ENCODE data around the gene NTSR2. TPM values are rescaled to one million over a fixed set of nuclear protein-coding genes. Genes with fewer than 3 reads are reported as not detected.

NTSR2 gene
- total RNA-seq, 1 experiment from 2014 or later, result not detected

- Mint-ChIP-seq H3K9me3 (ENCODE audit: unreplicated experiment) (no peaks in the 10 kb centered on the region), H3K36me3 (ENCODE audit: insufficient read depth, unreplicated experiment) (no peaks in the 10 kb centered on the region), H3K27me3 (ENCODE audit: insufficient read depth, unreplicated experiment) (no peaks in the 10 kb centered on the region), H3K4me1 (ENCODE audit: insufficient read depth, unreplicated experiment) (no peaks in the 10 kb centered on the region), H3K27ac (ENCODE audit: low read depth, unreplicated experiment) (no peak overlapping the region), H3K4me3 (ENCODE audit: unreplicated experiment) (no peak overlapping the region)
- no peak for TF ChIP-seq CTCF (IDR thresholded peaks at IDR 0.05; ENCODE audit: unreplicated experiment)
- intact Hi-C loops (cut with micrococcal nuclease), result no loop called here
- ChIA-PET CTCF (interaction anchor here (0.6 to 1.1 kb wide), 3 partner anchors 9 to 164 kb away, joined by 3 read pairs; no protein-coding TSS in a partner anchor), POLR2A (interaction anchor here (1.1 kb wide), 2 partner anchors 14 to 33 kb away, joined by 3 read pairs; no protein-coding TSS in a partner anchor)
- DNase-seq (ENCODE audit: unreplicated experiment), result no peak
- BruUV-seq (replicated peaks), result no TSS peak
Observed at GRCh38 chr2:11642972-11643371, 27.0 kb downstream of the NTSR2 start.

- H3K4me1 Mint-ChIP-seq (ENCODE audit: insufficient read depth, unreplicated experiment), result no peaks in the 10 kb centered on the region
- no peak for TF ChIP-seq CTCF (IDR thresholded peaks at IDR 0.05; ENCODE audit: unreplicated experiment)
- no peak overlapping the region for H3K4me3 Mint-ChIP-seq (ENCODE audit: unreplicated experiment)
- H3K27ac Mint-ChIP-seq (ENCODE audit: low read depth, unreplicated experiment), result no peak overlapping the region
- BruUV-seq (replicated peaks), result no TSS peak
- POLR2A ChIA-PET, result no interaction called here
- DNase-seq (ENCODE audit: unreplicated experiment), result no peak
- CTCF ChIA-PET, result no interaction called here
- H3K9me3 Mint-ChIP-seq (ENCODE audit: unreplicated experiment), result no peaks in the 10 kb centered on the region
- H3K27me3 Mint-ChIP-seq (ENCODE audit: insufficient read depth, unreplicated experiment), result no peaks in the 10 kb centered on the region
- no peaks in the 10 kb centered on the region for H3K36me3 Mint-ChIP-seq (ENCODE audit: insufficient read depth, unreplicated experiment)
- intact Hi-C loops (cut with micrococcal nuclease), result no loop called here
Observed at GRCh38 chr2:11640132-11640531, 29.9 kb downstream of the NTSR2 start.

DNA sequence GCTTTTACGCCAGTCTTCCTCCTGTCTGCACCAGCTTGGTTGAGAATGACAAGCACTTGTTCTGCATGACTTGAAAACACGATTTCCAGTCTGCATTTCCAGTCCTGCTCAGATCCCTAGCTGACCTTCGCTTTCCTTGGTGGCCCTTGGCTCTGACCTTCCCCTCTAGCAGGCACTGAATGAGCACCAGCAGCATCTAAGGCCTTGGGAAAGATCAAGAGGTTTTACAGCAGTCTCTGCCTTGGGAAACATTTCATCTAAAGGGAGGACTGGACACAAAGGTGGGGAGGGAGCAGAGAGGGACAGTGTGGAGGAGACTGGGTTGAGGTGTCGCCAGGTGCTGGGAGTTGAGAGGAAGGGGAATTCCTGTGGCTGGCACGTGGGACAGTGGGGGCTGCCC, 30.5 kb downstream of the NTSR2 start:
- intact Hi-C loops (cut with micrococcal nuclease), result no loop called here

GRCh38 chr2:11637546-11637945, 32.4 kb downstream of the NTSR2 start:
- POLR2A ChIA-PET, result no interaction called here
- DNase-seq (ENCODE audit: unreplicated experiment), result no peak
- intact Hi-C loops (cut with micrococcal nuclease), result no loop called here
- peak overlapping the region; percentile 32 for H3K27ac Mint-ChIP-seq (ENCODE audit: low read depth, unreplicated experiment)
- no peak overlapping the region for H3K4me3 Mint-ChIP-seq (ENCODE audit: unreplicated experiment)
- H3K36me3 Mint-ChIP-seq (ENCODE audit: insufficient read depth, unreplicated experiment), result peaks cover 7% of the 10 kb centered on the region
- CTCF ChIA-PET, result no interaction called here
- no peaks in the 10 kb centered on the region for H3K4me1 Mint-ChIP-seq (ENCODE audit: insufficient read depth, unreplicated experiment)
- no peak for TF ChIP-seq CTCF (IDR thresholded peaks at IDR 0.05; ENCODE audit: unreplicated experiment)
- H3K9me3 Mint-ChIP-seq (ENCODE audit: unreplicated experiment), result no peaks in the 10 kb centered on the region
- no TSS peak for BruUV-seq (replicated peaks)
- no peaks in the 10 kb centered on the region for H3K27me3 Mint-ChIP-seq (ENCODE audit: insufficient read depth, unreplicated experiment)

More for the DNA sequence above, 30.5 kb downstream of the NTSR2 start:
- CTCF ChIA-PET, result no interaction called here
- Mint-ChIP-seq H3K27me3 (ENCODE audit: insufficient read depth, unreplicated experiment) (no peaks in the 10 kb centered on the region), H3K27ac (ENCODE audit: low read depth, unreplicated experiment) (no peak overlapping the region), H3K9me3 (ENCODE audit: unreplicated experiment) (no peaks in the 10 kb centered on the region), H3K4me1 (ENCODE audit: insufficient read depth, unreplicated experiment) (no peaks in the 10 kb centered on the region), H3K36me3 (ENCODE audit: insufficient read depth, unreplicated experiment) (no peaks in the 10 kb centered on the region), H3K4me3 (ENCODE audit: unreplicated experiment) (no peak overlapping the region)
- BruUV-seq (replicated peaks), result no TSS peak
- POLR2A ChIA-PET, result interaction anchor here (1.3 kb wide), 1 partner anchor 12 kb away, joined by 3 read pairs; no protein-coding TSS in a partner anchor
- no peak for TF ChIP-seq CTCF (IDR thresholded peaks at IDR 0.05; ENCODE audit: unreplicated experiment)
- DNase-seq (ENCODE audit: unreplicated experiment), result no peak

All from MCF 10A (cell line).